HUES6 (cell line): Measurements from ENCODE around the gene YEATS4.

Experiments used
- H3K27ac ChIP-seq: 2 replicates; pipeline ENCODE4 v1.7.0; 2013; ENCODE audit warnings: low read depth, mild to moderate bottlenecking, low read length, inconsistent platforms
- H3K27me3 ChIP-seq: 2 replicates; pipeline ENCODE4 v1.6.1; 2013; ENCODE audit warnings: low read length; ENCODE audit not compliant: control insufficient read depth, insufficient read depth
- H3K36me3 ChIP-seq: 2 replicates; pipeline ENCODE4 v1.6.1; 2013; ENCODE audit warnings: low read length; ENCODE audit not compliant: control insufficient read depth, insufficient read depth
- H3K4me1 ChIP-seq: 2 replicates; pipeline ENCODE4 v1.6.1; 2013; ENCODE audit warnings: low read length; ENCODE audit not compliant: control insufficient read depth, insufficient read depth
- H3K4me3 ChIP-seq: 2 replicates; pipeline ENCODE4 v1.5.1; 2013; ENCODE audit warnings: low read depth, low read length
- H3K9ac ChIP-seq: one replicate; pipeline ENCODE4 v1.6.1; 2013; ENCODE audit warnings: mild to moderate bottlenecking, low read length
- H3K9me3 ChIP-seq: 2 replicates; pipeline ENCODE4 v1.6.1; 2013; ENCODE audit warnings: low read depth, low read length; ENCODE audit not compliant: control insufficient read depth, insufficient read depth

The YEATS4 gene

DNA sequence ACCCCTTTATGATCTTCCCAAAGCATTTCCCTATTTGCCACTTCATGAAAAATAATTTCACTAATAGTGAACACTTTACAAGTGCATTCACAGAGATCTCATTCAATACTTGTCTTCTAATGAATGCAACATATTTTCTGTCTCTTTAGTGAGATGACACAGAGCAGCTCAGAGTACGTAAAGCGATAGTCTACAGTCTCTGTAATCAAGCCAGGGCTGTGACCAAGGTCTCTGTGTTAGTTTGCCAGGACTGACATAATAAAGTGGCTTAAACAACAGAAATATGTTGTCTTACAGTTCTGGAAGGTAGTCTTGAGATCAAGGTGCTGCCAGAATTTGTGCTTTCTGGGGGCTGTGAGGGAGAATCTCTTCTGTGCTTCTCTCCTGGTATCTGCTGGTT is 77.5 kb downstream of the YEATS4 start:
- Histone ChIP-seq H3K4me3 (no peak overlapping the region), H3K9ac (no peak overlapping the region), H3K27me3 (no peaks in the 10 kb centered on the region), H3K36me3 (no peaks in the 10 kb centered on the region), H3K27ac (no peak overlapping the region), H3K4me1 (no peaks in the 10 kb centered on the region), H3K9me3 (no peaks in the 10 kb centered on the region)

GRCh38 chr12:69438539-69438938 is 79.0 kb downstream of the YEATS4 start:
- no peaks in the 10 kb centered on the region for H3K4me1 ChIP-seq

GRCh38 chr12:69440016-69440415 is 80.5 kb downstream of the YEATS4 start:
- Histone ChIP-seq H3K27me3 (no peaks in the 10 kb centered on the region), H3K36me3 (no peaks in the 10 kb centered on the region), H3K4me1 (no peaks in the 10 kb centered on the region), H3K4me3 (no peak overlapping the region), H3K9me3 (no peaks in the 10 kb centered on the region), H3K27ac (no peak overlapping the region), H3K9ac (no peak overlapping the region)

More at GRCh38 chr12:69438539-69438938, 79.0 kb downstream of the YEATS4 start:
- Histone ChIP-seq H3K9me3 (no peaks in the 10 kb centered on the region), H3K27ac (no peak overlapping the region), H3K9ac (no peak overlapping the region), H3K4me3 (no peak overlapping the region), H3K27me3 (no peaks in the 10 kb centered on the region), H3K36me3 (no peaks in the 10 kb centered on the region)
